GM13977 (cell line): ENCODE measurements around the gene ATP11B.

Experiments used
- DNase-seq: peaks from one replicate; pipeline ENCODE4 v3.0.0; 2012; ENCODE audit warnings: low spot score
- in situ Hi-C: fragments of 300-500 bp; cut with MboI; formaldehyde crosslinking; loops from one replicate; pipeline ENCODE4 v1.12.0; 2022; ENCODE audit warnings: low sequenced_read_pairs, low pct_unique_long_range_greater_than_20kb, mixed read lengths, inconsistent platforms; ENCODE audit not compliant: unreplicated experiment
- TF ChIP-seq, protein P1 (sequence below): IDR thresholded peaks from 2 replicates; pipeline ENCODE4 v1.5.1; 2012; ENCODE audit warnings: mild to moderate bottlenecking, control low read depth; ENCODE audit not compliant: insufficient read depth; ENCODE audit errors: extremely low read depth, missing control alignments

The ATP11B gene

DNA sequence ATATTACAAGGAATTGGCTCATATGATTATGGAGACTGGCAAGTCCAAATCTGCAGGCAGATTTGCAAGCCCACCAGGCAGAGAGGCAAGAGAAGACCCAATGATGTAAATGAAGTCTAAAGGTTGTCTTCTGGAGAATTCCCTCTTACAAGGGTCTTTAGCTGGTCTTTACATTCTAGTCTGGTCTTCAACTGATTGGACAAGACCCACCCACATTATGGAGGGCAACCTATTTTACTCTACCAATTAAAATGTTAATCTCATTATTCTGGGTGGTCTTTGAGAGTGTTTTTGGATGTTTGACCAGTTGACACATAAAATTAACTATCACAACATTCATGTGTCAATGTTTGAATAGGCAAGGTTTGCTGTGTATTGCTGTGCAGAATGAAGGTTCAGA is 28.0 kb upstream of the ATP11B start:
- in situ Hi-C loops, result no loop called here
- TF ChIP-seq, protein P1, sequence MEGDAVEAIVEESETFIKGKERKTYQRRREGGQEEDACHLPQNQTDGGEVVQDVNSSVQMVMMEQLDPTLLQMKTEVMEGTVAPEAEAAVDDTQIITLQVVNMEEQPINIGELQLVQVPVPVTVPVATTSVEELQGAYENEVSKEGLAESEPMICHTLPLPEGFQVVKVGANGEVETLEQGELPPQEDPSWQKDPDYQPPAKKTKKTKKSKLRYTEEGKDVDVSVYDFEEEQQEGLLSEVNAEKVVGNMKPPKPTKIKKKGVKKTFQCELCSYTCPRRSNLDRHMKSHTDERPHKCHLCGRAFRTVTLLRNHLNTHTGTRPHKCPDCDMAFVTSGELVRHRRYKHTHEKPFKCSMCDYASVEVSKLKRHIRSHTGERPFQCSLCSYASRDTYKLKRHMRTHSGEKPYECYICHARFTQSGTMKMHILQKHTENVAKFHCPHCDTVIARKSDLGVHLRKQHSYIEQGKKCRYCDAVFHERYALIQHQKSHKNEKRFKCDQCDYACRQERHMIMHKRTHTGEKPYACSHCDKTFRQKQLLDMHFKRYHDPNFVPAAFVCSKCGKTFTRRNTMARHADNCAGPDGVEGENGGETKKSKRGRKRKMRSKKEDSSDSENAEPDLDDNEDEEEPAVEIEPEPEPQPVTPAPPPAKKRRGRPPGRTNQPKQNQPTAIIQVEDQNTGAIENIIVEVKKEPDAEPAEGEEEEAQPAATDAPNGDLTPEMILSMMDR, result no peak
- DNase-seq, result no peak

DNA sequence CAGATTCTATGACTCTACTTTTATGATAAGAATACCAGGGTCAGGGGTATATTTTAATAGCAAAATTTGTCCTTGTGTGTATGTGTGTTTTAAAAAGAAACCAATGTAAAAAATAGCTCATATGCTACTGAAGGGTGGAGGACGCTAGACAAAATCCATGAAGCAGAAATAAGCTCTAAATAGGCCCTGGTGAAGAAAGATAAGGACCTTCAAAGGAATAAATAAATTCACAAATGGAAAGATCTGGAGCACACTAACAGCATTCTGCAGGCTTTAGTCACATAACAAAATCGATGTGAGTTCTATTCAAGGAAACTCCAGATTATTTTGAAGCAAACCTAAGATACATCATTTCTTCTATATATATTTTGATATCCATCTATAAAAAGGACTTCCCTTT is 27.2 kb upstream of the ATP11B start:
- no peak for DNase-seq
- TF ChIP-seq, protein P1, result no peak
- in situ Hi-C loops, result no loop called here

- in situ Hi-C loops, result no loop called here
- TF ChIP-seq, protein P1, result no peak
- DNase-seq, result no peak
Observed at GRCh38 chr3:182768413-182768812, 24.9 kb upstream of the ATP11B start.

DNA sequence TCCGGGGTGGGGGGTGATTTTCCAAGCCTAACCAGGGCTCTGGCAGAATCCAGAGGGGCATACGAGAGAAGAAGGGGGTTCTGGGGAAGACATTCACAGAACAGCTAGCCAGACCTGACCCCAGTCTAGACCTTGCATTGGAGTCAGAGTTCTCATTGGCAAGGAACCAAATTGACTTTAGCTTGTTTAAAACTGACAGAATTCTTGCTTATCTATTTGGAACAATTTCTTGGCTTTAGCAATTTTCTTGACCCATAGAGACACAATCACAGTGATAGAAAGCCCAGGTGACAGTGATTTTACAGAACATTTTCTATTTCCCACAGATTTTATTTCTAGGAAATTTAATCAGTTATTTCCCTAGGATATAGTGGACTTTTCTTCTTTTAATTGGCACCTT is 23.6 kb upstream of the ATP11B start:
- DNase-seq, result no peak
- TF ChIP-seq, protein P1, result no peak
- in situ Hi-C loops, result no loop called here

- TF ChIP-seq, protein P1, result no peak
- in situ Hi-C loops, result no loop called here
Observed at GRCh38 chr3:182782149-182782548, 11.2 kb upstream of the ATP11B start.

GRCh38 chr3:182783106-182783505 is 10.2 kb upstream of the ATP11B start:
- TF ChIP-seq, protein P1, result no peak
- in situ Hi-C loops, result no loop called here
- no peak for DNase-seq

More at GRCh38 chr3:182782149-182782548, 11.2 kb upstream of the ATP11B start:
- DNase-seq, result no peak

DNA sequence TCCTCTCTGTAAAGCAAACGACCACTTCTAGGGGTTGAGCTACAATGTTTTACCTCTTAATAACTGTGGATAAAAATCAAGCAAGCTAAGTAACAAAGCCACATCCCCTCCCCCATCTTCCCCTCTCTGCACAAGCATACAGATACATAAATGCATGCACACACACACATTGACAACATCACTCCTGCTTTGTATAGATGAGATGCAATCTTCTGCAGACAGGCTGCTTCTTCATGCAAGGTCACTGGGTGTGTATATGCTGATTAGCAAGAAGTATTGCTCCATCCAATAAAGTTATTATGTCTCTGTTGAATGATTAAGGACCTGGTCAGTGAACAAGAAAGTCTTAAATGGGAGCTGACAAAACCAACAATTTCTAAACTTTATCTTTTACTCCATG is 8.8 kb upstream of the ATP11B start:
- DNase-seq, result no peak
- TF ChIP-seq, protein P1, result no peak
- in situ Hi-C loops, result no loop called here
